A673 (cell line): ENCODE results near the gene RASL12.
"Not testable (repeated sequence)": the region's sequence is repeated elsewhere in the genome, so short reads cannot be mapped to it uniquely, and the experiment has no call there.

Source experiments
- CTCF ChIP-seq: fragments of 300-800, 200-600 bp; sonication (generic); conservative IDR thresholded peaks from 2 replicates; pipeline ENCODE4 v1.5.1; 2017; ENCODE audit warnings: low read depth, mild to moderate bottlenecking, antibody characterized with exemption, low read length, moderate library complexity, mixed read lengths
- EZH2 ChIP-seq: fragments of 200-600 bp; sonication (generic); IDR thresholded peaks from 2 replicates; pipeline ENCODE4 v1.6.1; 2017; ENCODE audit warnings: borderline replicate concordance, low read depth, mild to moderate bottlenecking, mixed read lengths, antibody characterized with exemption, low read length; ENCODE audit not compliant: poor library complexity, severe bottlenecking

GRCh38 chr15:65075607-65076395, 8.0 kb upstream of the RASL12 start:
- not testable (repeated sequence) for TF ChIP-seq CTCF, EZH2
